ENCODE results near the gene TMEM30B. TPM values are rescaled to one million over a fixed set of nuclear protein-coding genes. Genes with fewer than 3 reads are reported as not detected.

TMEM30B gene
- total and polyA plus RNA-seq, 9 of the 15 experiments (the other 6 are each of a cell fraction or from before 2014, with no cell fraction given) = 0.04 TPM; not detected in 8

GRCh38 chr14:61255968-61256367, 25.2 kb downstream of the TMEM30B start:
- in situ Hi-C loops (cut with MboI) (loop anchor here (5.0 kb wide), 1 partner anchor 634 kb away; no protein-coding TSS in a partner anchor), intact Hi-C loops (cut with micrococcal nuclease) (loop anchor here (10.0 kb wide), 1 partner anchor 921 kb away; no protein-coding TSS in a partner anchor)
- H3K27me3 ChIP-seq (ENCODE audit: control insufficient read depth in 2 of 2, insufficient read depth in 2 of 2, low read length in 2 of 2) = peaks cover 0 to 9% of the 10 kb centered on the region in 2 experiments; a peak in 1 of 5 replicates
- no peak overlapping the region for H3K4me3 ChIP-seq
- no peak overlapping the region for H2AFZ ChIP-seq (ENCODE audit: low read depth, low read length)
- no peaks in the 10 kb centered on the region for H3K36me3 ChIP-seq (ENCODE audit: control insufficient read depth, insufficient read depth, low read length)
- H3K4me2 ChIP-seq (ENCODE audit: insufficient read depth, low read length) = no peak overlapping the region
- POLR2A ChIA-PET = no interaction called here
- H3K4me1 ChIP-seq (replicated peaks in 1 of 2; ENCODE audit: control insufficient read depth in 2 of 2, insufficient read depth in 2 of 2, low read length in 2 of 2) = no peaks in the 10 kb centered on the region
- H3K9me1 ChIP-seq (ENCODE audit: control insufficient read depth, insufficient read depth, low read length) = no peaks in the 10 kb centered on the region
- TF ChIP-seq TCF15 (CRISPR knock-in tag; IDR thresholded peaks at IDR 0.05) = no peak
- TF ChIP-seq E2F6 (IDR thresholded peaks at IDR 0.05; ENCODE audit: borderline replicate concordance in 1 of 2, extremely low read depth in 1 of 2, insufficient read depth in 1 of 2, insufficient read length in 1 of 2, low read depth in 1 of 2, low read length in 1 of 2, poor library complexity in 1 of 2, severe bottlenecking in 1 of 2) = no peak
- no peak for TF ChIP-seq MNT (conservative IDR thresholded peaks at IDR 0.05)
- TF ChIP-seq FOXO4 (CRISPR knock-in tag; IDR thresholded peaks at IDR 0.05) = no peak
- no peak for TF ChIP-seq ZFP91 (CRISPR knock-in tag; IDR thresholded peaks at IDR 0.05)
- TF ChIP-seq BDP1 (IDR thresholded peaks at IDR 0.05; ENCODE audit: insufficient read depth, insufficient read length) = no peak
- H3K9ac ChIP-seq (ENCODE audit: insufficient read depth in 1 of 2, low read depth in 2 of 2, low read length in 2 of 2) = no peak overlapping the region
- no peak for DNase-seq (ENCODE audit: extremely low read depth in 1 of 4, low spot score in 3 of 4)
- no peak overlapping the region for H3K27ac ChIP-seq (ENCODE audit: extremely low read depth, low read depth, low read length)
- no TSS peak for BruUV-seq (replicated peaks)
- H3K9me3 ChIP-seq (replicated peaks; ENCODE audit: control insufficient read depth, insufficient read depth, low read depth, low read length) = no peaks in the 10 kb centered on the region
- no peaks in the 10 kb centered on the region for H3K79me2 ChIP-seq (ENCODE audit: control insufficient read depth, insufficient read depth, low read length)
- CTCF ChIA-PET (ENCODE audit: low intra/inter-chr PET ratio) = no interaction called here
- FAIRE-seq = no peak
- no peak for ATAC-seq
- WGBS (ENCODE audit: insufficient coverage, low coverage, missing lambda C conversion rate) = 15% methylated on average over 5 of the region's 5 CpGs
- H4K20me1 ChIP-seq (replicated peaks; ENCODE audit: control insufficient read depth, insufficient read depth, low read length) = no peaks in the 10 kb centered on the region

Measured in K562 (cell line).